ENCODE measurements around the gene OSBP2.
A peak's percentile ranks its signal among the peaks of the same experiment; 100 is the strongest.

The OSBP2 gene

DNA sequence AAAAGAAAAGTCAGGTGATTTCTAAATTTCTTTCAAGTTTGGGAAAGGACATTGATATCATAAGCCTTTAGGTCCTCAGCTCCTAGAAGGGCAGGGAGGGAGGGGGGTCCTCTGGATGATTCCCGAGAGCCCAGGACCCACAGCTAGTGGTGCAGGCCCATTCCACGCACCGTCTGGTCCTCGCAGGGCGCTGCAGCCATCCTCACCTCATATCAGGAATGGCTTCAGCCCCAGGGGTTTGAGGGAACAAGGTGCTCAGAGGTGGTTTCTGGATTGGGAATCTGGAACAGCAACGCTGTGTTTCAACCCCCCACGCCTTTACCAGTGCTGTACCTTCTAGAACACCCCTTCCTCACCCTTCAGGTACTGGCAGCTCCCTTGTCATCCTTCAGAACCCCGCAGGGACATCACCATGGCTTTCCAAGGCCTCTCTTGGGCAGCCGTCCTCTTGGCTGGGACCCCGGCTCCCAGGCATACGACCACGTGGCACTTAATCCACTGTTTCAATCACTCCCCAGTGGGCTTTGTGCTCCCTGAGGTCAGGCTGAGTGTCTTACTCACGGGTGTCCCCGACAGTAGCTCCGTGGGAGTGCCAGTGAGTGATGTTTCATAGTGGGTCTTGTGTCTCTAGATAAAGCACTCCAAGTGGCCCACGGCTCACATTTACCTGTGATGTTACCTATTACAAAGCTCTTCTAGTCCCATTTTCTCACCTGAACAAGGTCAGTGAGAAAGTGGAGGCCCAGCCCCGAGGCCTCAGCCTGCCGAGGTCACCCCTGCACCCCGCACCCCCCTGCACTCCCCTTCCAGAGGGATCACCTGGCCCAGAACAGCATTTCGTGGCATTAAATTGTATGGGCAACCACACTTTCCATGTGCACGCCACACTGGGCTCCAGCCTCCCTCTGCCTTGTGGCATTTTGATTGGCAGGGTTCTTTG is 180.0 kb downstream of the OSBP2 start:
- TF ChIP-seq, protein P1, sequence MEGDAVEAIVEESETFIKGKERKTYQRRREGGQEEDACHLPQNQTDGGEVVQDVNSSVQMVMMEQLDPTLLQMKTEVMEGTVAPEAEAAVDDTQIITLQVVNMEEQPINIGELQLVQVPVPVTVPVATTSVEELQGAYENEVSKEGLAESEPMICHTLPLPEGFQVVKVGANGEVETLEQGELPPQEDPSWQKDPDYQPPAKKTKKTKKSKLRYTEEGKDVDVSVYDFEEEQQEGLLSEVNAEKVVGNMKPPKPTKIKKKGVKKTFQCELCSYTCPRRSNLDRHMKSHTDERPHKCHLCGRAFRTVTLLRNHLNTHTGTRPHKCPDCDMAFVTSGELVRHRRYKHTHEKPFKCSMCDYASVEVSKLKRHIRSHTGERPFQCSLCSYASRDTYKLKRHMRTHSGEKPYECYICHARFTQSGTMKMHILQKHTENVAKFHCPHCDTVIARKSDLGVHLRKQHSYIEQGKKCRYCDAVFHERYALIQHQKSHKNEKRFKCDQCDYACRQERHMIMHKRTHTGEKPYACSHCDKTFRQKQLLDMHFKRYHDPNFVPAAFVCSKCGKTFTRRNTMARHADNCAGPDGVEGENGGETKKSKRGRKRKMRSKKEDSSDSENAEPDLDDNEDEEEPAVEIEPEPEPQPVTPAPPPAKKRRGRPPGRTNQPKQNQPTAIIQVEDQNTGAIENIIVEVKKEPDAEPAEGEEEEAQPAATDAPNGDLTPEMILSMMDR (conservative IDR thresholded peaks at IDR 0.05; ENCODE audit: control insufficient read depth, insufficient read depth, low read depth, low read length), result no peak
- H3K4me3 ChIP-seq (ENCODE audit: control insufficient read depth, low read depth, low read length), result no peak overlapping the region
- no peak for DNase-seq (ENCODE audit: low read depth)

DNA sequence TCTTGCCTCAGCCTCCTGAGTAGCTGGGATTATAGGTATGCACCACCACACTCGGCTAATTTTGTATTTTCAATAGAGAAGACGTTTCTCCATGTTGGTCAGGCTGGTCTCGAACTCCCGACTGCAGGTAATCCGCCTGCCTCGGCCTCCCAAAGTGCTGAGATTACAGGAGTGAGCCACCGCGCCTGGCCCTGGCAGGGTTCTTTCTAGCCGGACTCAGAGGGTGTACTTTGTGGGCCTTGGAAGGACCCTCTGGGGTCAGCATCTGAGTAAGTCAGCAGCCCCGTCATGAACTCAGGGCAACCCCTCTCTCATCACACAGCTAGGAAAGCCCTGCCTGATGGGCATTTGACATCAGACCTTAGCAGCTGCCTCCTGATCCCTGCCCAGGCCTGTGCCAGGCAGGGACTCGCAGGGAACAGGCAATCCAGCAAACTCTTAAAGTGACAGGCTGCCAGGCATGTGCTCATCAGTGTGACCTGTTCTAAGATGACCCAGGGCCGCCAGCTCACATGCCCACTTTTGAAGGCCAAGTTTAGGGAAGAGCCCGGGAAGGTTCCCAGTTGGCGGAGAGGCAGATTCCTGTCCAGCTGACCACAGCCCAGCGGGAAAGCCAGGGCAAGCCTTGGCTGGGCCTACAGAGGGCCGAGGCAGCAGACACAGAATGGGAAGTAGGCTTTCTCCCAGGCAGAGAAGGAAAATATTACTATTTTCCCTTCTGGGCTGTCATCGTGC is 181.0 kb downstream of the OSBP2 start:
- no peak overlapping the region for H3K4me3 ChIP-seq (ENCODE audit: control insufficient read depth, low read depth, low read length)
- TF ChIP-seq, protein P1 (conservative IDR thresholded peaks at IDR 0.05; ENCODE audit: control insufficient read depth, insufficient read depth, low read depth, low read length), result no peak
- DNase-seq (ENCODE audit: low read depth), result no peak

DNA sequence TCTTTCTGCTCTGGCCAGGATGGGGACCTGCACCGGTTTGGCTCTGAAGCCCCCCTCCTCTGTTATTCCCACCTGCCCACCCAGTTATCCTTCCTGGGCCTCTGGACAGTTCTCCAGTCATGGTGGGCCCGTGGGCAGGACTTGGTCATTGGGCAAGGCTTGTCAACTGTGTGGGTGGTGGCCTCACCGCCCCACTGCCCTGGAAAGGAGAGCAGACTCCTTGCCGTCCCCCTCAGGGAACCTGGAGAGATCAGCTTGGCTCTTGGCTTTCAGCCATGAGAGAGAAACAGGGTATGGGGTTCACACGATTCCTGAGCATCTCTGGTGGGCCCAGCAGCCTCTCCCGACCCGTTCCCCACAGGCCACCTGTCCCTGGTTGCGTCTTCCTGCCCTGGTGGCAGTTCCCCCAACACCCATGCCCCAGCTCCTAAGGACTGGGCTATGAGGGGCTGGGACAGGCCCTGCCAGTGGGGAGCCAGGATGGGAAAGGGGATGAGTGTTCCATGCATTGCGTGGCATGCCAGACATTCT is 181.6 kb downstream of the OSBP2 start:
- TF ChIP-seq, protein P1 (conservative IDR thresholded peaks at IDR 0.05; ENCODE audit: control insufficient read depth, insufficient read depth, low read depth, low read length), result no peak
- DNase-seq (ENCODE audit: low read depth), result no peak
- H3K4me3 ChIP-seq (ENCODE audit: control insufficient read depth, low read depth, low read length), result no peak overlapping the region

DNA sequence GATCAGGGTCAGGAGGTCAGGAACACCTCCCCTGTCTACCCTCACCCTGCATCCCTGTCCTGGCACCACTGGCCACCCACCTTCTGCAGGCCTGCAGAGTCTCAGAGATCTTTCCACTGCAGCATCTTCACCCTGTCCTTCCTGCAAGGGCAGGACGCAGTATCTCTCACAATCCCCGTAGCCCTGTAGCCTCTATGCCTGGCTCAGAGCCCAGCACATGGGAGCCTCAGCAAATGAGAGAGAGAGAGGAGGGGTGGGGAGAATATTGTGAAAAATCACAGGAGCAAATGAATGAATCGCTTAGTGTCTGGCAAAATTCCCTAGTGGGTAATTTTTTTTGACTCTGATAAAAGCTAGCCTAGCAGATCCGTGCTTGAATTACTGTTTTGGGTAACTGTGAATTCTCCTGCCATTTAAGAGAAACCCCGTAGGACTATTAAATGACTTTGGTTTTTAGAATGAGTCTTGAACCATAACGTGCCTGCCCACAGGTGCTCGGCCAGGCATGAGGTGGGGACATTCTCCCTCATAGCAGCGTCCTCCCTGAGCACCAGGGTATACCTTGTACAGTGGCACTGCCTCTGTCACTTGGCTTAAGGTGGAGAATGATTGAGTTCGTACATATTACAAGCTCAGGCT is 182.4 kb downstream of the OSBP2 start:
- DNase-seq (ENCODE audit: low read depth), result peak; percentile 53
- TF ChIP-seq, protein P1 (conservative IDR thresholded peaks at IDR 0.05; ENCODE audit: control insufficient read depth, insufficient read depth, low read depth, low read length), result no peak

DNA sequence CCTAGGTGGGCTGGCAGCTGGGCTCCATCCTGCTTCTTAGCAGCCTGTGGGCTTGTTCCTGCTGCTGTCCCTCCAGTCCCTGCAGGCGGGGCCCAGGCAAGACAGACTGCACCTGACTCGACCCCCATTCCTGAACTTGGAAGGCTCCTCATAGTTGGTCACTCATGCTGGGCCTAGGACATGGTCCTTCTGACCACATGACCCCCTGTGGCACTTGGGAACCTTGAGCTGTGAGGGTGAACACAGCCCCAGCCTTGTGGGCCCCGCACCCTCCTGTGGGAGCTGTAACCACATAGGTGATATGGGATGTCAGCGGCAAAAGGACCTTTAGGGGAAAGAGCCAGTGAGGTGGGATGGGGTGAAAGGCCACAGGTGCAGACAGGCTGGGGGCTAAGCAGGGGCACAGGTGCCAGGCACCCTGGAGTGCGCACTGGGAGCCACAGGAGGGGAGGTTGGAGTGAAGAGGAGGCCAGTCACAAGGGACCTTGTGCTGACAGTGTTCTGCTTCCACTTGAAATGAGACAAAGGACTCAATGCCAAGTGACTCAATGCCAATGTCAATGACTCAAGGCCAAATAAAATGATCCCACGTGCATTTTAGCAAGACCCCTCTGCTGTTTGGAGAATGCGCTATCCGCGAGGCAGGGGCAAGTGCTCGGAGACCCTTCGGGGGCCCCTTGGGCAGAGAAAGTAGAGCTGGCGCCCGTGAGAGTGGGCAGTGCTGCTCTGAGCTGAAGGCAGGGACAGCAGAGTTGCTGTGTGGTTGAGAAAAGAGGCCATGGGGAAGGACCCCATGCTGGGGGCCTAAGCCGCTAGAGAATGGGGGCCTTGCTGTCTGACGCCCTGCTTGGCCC is 183.2 kb downstream of the OSBP2 start:
- H3K4me3 ChIP-seq (ENCODE audit: control insufficient read depth, low read depth, low read length), result no peak overlapping the region
- DNase-seq (ENCODE audit: low read depth), result peak; percentile 12

More for the DNA sequence above, 182.4 kb downstream of the OSBP2 start:
- H3K4me3 ChIP-seq (ENCODE audit: control insufficient read depth, low read depth, low read length), result no peak overlapping the region

More for the DNA sequence above, 183.2 kb downstream of the OSBP2 start:
- TF ChIP-seq, protein P1 (conservative IDR thresholded peaks at IDR 0.05; ENCODE audit: control insufficient read depth, insufficient read depth, low read depth, low read length), result no peak

Measured in fibroblast of mammary gland (primary cell).